PC-3 (cell line): ENCODE results near the gene LYZL2. TPM values are rescaled to one million over a fixed set of nuclear protein-coding genes. Genes with fewer than 3 reads are reported as not detected.
A peak's percentile ranks its signal among the peaks of the same experiment; 100 is the strongest.

Experiments used
- ATAC-seq: fragments of 200-7000 bp; cut with Tn5 transposase; 2 replicates; pipeline ENCODE4 v1.9.1; 2020; ENCODE audit warnings: mild to moderate bottlenecking, moderate library complexity
- BruUV-seq: library from RNA; stranded (reverse); fragments of 400-500 nt; replicated peaks from 2 replicates; lab custom pipeline; 2021; lab: Mats Ljungman, UMichigan
- CTCF ChIA-PET: fragments of 300-600 bp; sonication (Branson Sonifier 250); formaldehyde crosslinking; loops from one replicate; lab custom pipeline; 2022; ENCODE audit warnings: antibody characterized with exemption; lab: Charles Lee
- POLR2A ChIA-PET: fragments of 300-600 bp; sonication (Branson Sonifier 250); formaldehyde crosslinking; loops from one replicate; lab custom pipeline; 2022; ENCODE audit warnings: antibody characterized with exemption; ENCODE audit not compliant: unreplicated experiment; lab: Charles Lee
- DNase-seq: peaks from one replicate; pipeline ENCODE4 v3.0.0-alpha.2; 2015
- H2AFZ ChIP-seq: fragments of 300-600 bp; sonication (generic); 2 replicates; pipeline ENCODE4 v1.6.0; 2016; ENCODE audit warnings: antibody characterized with exemption, low read length
- H3F3A ChIP-seq: fragments of 300-600 bp; sonication (generic); one replicate; pipeline ENCODE4 v1.6.0; 2017; ENCODE audit warnings: antibody characterized with exemption, low read length, control low read depth, mild to moderate bottlenecking; ENCODE audit not compliant: unreplicated experiment
- H3K27ac ChIP-seq: fragments of 300-600 bp; sonication (generic); 2 replicates; pipeline ENCODE4 v1.5.1; 2016; ENCODE audit warnings: mild to moderate bottlenecking, low read length
- H3K27me3 ChIP-seq: fragments of 300-600 bp; sonication (generic); 2 replicates; pipeline ENCODE4 v1.6.1; 2016; ENCODE audit warnings: low read length, mixed read lengths
- H3K36me3 ChIP-seq: fragments of 300-600 bp; sonication (generic); 2 replicates; pipeline ENCODE4 v1.6.1; 2016; ENCODE audit warnings: low read depth, mixed run types, low read length, mixed read lengths
- H3K4me1 ChIP-seq: fragments of 300-600 bp; sonication (generic); 2 replicates; pipeline ENCODE4 v1.5.1; 2016; ENCODE audit warnings: low read length; ENCODE audit not compliant: insufficient read depth
- H3K4me2 ChIP-seq: fragments of 300-600 bp; sonication (generic); 2 replicates; pipeline ENCODE4 v1.6.0; 2016; ENCODE audit warnings: low read length
- H3K4me3 ChIP-seq: fragments of 300-600 bp; sonication (generic); 2 replicates; pipeline ENCODE4 v1.5.1; 2016; ENCODE audit warnings: mild to moderate bottlenecking, low read length, mixed read lengths
- H3K79me2 ChIP-seq: fragments of 300-600 bp; sonication (generic); 2 replicates; pipeline ENCODE4 v1.6.1; 2017; ENCODE audit warnings: low read length, mixed read lengths
- H3K9ac ChIP-seq: fragments of 300-600 bp; sonication (generic); 2 replicates; pipeline ENCODE4 v1.6.0; 2016; ENCODE audit warnings: mild to moderate bottlenecking, low read length
- H3K9me2 ChIP-seq: fragments of 300-600 bp; sonication (generic); replicated peaks from 2 replicates; pipeline ENCODE4 v1.6.1; 2016; ENCODE audit warnings: mixed run types, low read length, mixed read lengths
- H3K9me3 ChIP-seq: fragments of 300-600 bp; sonication (generic); 2 replicates; pipeline ENCODE4 v1.6.1; 2016; ENCODE audit warnings: low read length, mixed read lengths
- H4K20me1 ChIP-seq: fragments of 300-600 bp; sonication (generic); 2 replicates; pipeline ENCODE4 v1.6.1; 2016; ENCODE audit warnings: low read length, mixed read lengths
- EZH2 ChIP-seq: fragments of 300-600 bp; sonication (generic); IDR thresholded peaks from one replicate; pipeline ENCODE4 v1.6.1; 2017; ENCODE audit warnings: antibody characterized with exemption, mild to moderate bottlenecking, low read length; ENCODE audit not compliant: unreplicated experiment
- EZH2phosphoT487 ChIP-seq: fragments of 300-600 bp; sonication (generic); IDR thresholded peaks from 2 replicates; pipeline ENCODE4 v1.6.1; 2018; ENCODE audit warnings: mild to moderate bottlenecking, antibody characterized with exemption, low read length, borderline replicate concordance
- intact Hi-C: fragments of 100-400 bp; cut with micrococcal nuclease; formaldehyde crosslinking; loops from 2 replicates; pipeline ENCODE4 v1.9.0; 2023
- total RNA-seq: library from RNA; depleted of rRNA; stranded (reverse); fragments of >200 nt; gene quantifications from 2 replicates; pipeline ENCODE4 v1.2.3, GENCODE V29; 2014
- TF ChIP-seq, protein P1 (sequence below): fragments of 300-600 bp; sonication (generic); conservative IDR thresholded peaks from 2 replicates; pipeline ENCODE4 v1.5.1; 2017; ENCODE audit warnings: antibody characterized with exemption, low read depth, mild to moderate bottlenecking, low read length

LYZL2 gene
- total RNA-seq, 1 experiment from 2014 or later: not detected

DNA sequence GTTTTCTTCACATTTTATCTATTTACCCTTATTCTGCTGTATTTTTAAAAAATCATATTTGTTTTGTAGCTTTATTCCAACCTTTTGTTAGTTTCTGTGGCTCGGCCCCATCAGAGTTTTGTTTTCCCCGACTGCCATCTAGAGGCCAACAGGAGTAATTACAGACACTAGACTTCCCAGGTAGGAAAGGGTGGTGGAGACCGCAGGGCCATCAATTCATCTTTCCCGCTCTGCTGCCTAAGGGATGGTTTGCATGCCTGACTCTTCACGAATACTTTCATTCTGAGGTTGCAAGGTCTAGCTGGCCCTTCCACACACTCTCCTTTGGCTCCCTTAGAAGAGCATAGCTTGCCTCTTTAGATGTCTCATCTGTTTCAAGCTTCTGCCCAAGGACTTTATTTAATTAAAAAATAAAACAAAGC is 38.3 kb downstream of the LYZL2 start:
- no peaks in the 10 kb centered on the region for H3K79me2 ChIP-seq
- ATAC-seq: peak; percentile 63
- TF ChIP-seq EZH2: no peak
- TF ChIP-seq, protein P1, sequence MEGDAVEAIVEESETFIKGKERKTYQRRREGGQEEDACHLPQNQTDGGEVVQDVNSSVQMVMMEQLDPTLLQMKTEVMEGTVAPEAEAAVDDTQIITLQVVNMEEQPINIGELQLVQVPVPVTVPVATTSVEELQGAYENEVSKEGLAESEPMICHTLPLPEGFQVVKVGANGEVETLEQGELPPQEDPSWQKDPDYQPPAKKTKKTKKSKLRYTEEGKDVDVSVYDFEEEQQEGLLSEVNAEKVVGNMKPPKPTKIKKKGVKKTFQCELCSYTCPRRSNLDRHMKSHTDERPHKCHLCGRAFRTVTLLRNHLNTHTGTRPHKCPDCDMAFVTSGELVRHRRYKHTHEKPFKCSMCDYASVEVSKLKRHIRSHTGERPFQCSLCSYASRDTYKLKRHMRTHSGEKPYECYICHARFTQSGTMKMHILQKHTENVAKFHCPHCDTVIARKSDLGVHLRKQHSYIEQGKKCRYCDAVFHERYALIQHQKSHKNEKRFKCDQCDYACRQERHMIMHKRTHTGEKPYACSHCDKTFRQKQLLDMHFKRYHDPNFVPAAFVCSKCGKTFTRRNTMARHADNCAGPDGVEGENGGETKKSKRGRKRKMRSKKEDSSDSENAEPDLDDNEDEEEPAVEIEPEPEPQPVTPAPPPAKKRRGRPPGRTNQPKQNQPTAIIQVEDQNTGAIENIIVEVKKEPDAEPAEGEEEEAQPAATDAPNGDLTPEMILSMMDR: peak; percentile 67
- no peaks in the 10 kb centered on the region for H3K9me2 ChIP-seq
- POLR2A ChIA-PET: no interaction called here
- H3K4me3 ChIP-seq: no peak overlapping the region
- no peaks in the 10 kb centered on the region for H3F3A ChIP-seq
- H3K9me3 ChIP-seq: no peaks in the 10 kb centered on the region
- H3K27me3 ChIP-seq: no peaks in the 10 kb centered on the region
- intact Hi-C loops: loop anchor here (1.0 to 2.0 kb wide), 3 partner anchors 56 to 199 kb away; no protein-coding TSS in a partner anchor
- H3K9ac ChIP-seq: no peak overlapping the region
- no TSS peak for BruUV-seq
- no peaks in the 10 kb centered on the region for H3K4me1 ChIP-seq
- peak overlapping the region; percentile 48; the same call in 1 of the 2 replicates for H3K4me2 ChIP-seq
- H3K36me3 ChIP-seq: no peaks in the 10 kb centered on the region
- H4K20me1 ChIP-seq: no peaks in the 10 kb centered on the region
- H2AFZ ChIP-seq: peak overlapping the region; percentile 48; the same call in 1 of the 2 replicates
- peak; percentile 61 for DNase-seq
- H3K27ac ChIP-seq: no peak overlapping the region
- CTCF ChIA-PET: interaction anchor here (0.5 to 1.4 kb wide), 6 partner anchors 49 to 593 kb away, joined by 3 to 7 read pairs (median 4); no protein-coding TSS in a partner anchor

DNA sequence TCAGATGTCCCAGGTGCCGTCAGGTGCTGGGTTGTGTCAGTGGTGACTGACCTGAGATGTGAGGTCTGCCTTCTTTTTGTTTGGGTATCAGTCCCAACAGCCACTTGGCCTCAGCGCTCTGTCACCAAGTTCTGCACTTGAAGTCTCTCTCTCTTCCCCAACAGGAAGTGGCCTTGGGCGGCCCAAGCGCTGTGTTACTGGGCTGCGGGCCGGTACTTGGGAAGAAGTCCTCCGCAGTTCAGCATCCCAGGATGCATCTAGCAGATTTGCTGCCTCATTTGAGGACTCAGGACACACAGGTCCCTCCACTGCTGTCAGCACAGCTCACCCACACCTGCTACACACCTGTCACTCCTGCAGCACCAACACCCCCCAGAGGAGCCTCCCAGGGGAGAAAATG is 40.1 kb downstream of the LYZL2 start:
- H3K27ac ChIP-seq: no peak overlapping the region
- H3K79me2 ChIP-seq: no peaks in the 10 kb centered on the region
- no TSS peak for BruUV-seq
- no peaks in the 10 kb centered on the region for H3K4me1 ChIP-seq
- no peak for TF ChIP-seq EZH2phosphoT487
- TF ChIP-seq, protein P1: no peak
- TF ChIP-seq EZH2: no peak
- intact Hi-C loops: no loop called here
- no peak overlapping the region for H3K4me3 ChIP-seq
- no peaks in the 10 kb centered on the region for H3K36me3 ChIP-seq
- DNase-seq (no peak), ATAC-seq (no peak)
- H3K4me2 ChIP-seq: no peak overlapping the region
- no peaks in the 10 kb centered on the region for H4K20me1 ChIP-seq
- no peaks in the 10 kb centered on the region for H3K9me2 ChIP-seq
- no peaks in the 10 kb centered on the region for H3K9me3 ChIP-seq
- no peak overlapping the region for H2AFZ ChIP-seq
- H3K9ac ChIP-seq: no peak overlapping the region
- CTCF ChIA-PET: no interaction called here
- POLR2A ChIA-PET: no interaction called here
- no peaks in the 10 kb centered on the region for H3F3A ChIP-seq
- H3K27me3 ChIP-seq: no peaks in the 10 kb centered on the region

DNA sequence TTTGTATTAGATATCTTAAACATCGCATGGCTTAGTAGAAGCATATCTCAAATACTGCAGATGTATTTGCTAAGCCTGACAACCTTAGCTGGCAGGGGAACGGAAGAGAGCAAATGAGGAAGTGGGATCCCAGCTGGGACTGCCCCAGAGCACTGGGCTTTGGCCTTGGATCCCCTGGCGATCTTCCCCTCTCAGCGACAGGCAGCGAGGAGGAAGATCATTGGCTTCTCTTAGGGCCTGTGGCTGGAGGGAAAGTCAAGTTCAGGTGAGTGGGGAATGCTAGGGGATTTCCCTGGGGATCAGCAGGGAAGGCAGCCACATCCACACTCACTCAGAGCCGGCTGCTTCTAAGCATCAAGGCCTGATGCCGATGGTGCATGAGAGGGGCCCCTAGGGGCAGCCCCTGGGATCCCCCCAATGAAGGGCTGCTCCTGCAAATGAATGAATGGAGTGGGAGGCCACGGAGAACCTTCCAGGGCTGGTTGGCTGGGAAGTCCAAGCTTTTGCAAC is 42.0 kb downstream of the LYZL2 start:
- no peaks in the 10 kb centered on the region for H3K9me3 ChIP-seq
- intact Hi-C loops: no loop called here
- ChIA-PET CTCF (no interaction called here), POLR2A (no interaction called here)
- H3K27me3 ChIP-seq: no peaks in the 10 kb centered on the region
- no peaks in the 10 kb centered on the region for H3K79me2 ChIP-seq
- no peaks in the 10 kb centered on the region for H3K36me3 ChIP-seq
- peaks cover 10% of the 10 kb centered on the region for H3K4me1 ChIP-seq
- H2AFZ ChIP-seq: no peak overlapping the region
- no peak overlapping the region for H3K4me2 ChIP-seq
- H3K4me3 ChIP-seq: no peak overlapping the region
- H4K20me1 ChIP-seq: no peaks in the 10 kb centered on the region
- no peak overlapping the region for H3K9ac ChIP-seq
- no peaks in the 10 kb centered on the region for H3K9me2 ChIP-seq
- no peaks in the 10 kb centered on the region for H3F3A ChIP-seq
- BruUV-seq: no TSS peak
- no peak for DNase-seq
- H3K27ac ChIP-seq: no peak overlapping the region
- no peak for ATAC-seq
- no peak for TF ChIP-seq EZH2phosphoT487
- TF ChIP-seq, protein P1: no peak
- no peak for TF ChIP-seq EZH2
